H1 (cell line): ENCODE data around the gene PBX3. TPM values are rescaled to one million over a fixed set of nuclear protein-coding genes. Genes with fewer than 3 reads are reported as not detected.

Source experiments
- CBX8 ChIP-seq: fragments of 300-800, 300-1000 bp; sonication (generic); IDR thresholded peaks from 2 replicates; pipeline ENCODE4 v1.7.1; 2016; ENCODE audit warnings: low read depth, low read length, borderline replicate concordance
- RAD21 ChIP-seq, 2 experiments: IDR thresholded peaks in 1 of 2; conservative IDR thresholded peaks in 1 of 2; 2 replicates each; pipeline ENCODE4 v1.6.1; 2011; ENCODE audit warnings: low read depth in 2 of 2, low read length in 2 of 2, improper control_type of control experiment in 1 of 2, inconsistent platforms in 1 of 2, mild to moderate bottlenecking in 1 of 2, moderate library complexity in 1 of 2
- SUZ12 ChIP-seq: fragments of 200-600 bp; sonication (generic); IDR thresholded peaks from 2 replicates; pipeline ENCODE4 v1.6.1; 2012; ENCODE audit warnings: mild to moderate bottlenecking, inconsistent platforms, low read length, moderate library complexity, mixed read lengths
- polyA plus RNA-seq, 7 experiments: library from polyadenylated mRNA; depleted of rRNA in 3 of 7; stranded (reverse) in 5 of 7; unstranded in 2 of 7; fragments of >200 nt in 5 of 7; fragments of 200-250 nt in 2 of 7; gene quantifications; 1 replicate in 5 of 7; 2 replicates in 1 of 7; 4 replicates in 1 of 7; pipeline versions ENCODE4 v1.2.1 to v1.2.3, GENCODE V29; 2011 to 2013; ENCODE audit warnings: missing spikeins in 2 of 7, mixed read lengths in 2 of 7
- total RNA-seq: library from RNA; stranded (reverse); fragmentation: NEBNext Ultra II Directional; extraction: Animal tissue kit (Norgen Biotek cat#: 25700); gene quantifications from 2 replicates; pipeline ENCODE4 v1.2.1, GENCODE V29; 2021

PBX3 gene
- total and polyA plus RNA-seq, 2 of the 8 experiments (the other 6 are each of a cell fraction or from before 2014, with no cell fraction given) = 22.7 to 44.3 TPM

DNA sequence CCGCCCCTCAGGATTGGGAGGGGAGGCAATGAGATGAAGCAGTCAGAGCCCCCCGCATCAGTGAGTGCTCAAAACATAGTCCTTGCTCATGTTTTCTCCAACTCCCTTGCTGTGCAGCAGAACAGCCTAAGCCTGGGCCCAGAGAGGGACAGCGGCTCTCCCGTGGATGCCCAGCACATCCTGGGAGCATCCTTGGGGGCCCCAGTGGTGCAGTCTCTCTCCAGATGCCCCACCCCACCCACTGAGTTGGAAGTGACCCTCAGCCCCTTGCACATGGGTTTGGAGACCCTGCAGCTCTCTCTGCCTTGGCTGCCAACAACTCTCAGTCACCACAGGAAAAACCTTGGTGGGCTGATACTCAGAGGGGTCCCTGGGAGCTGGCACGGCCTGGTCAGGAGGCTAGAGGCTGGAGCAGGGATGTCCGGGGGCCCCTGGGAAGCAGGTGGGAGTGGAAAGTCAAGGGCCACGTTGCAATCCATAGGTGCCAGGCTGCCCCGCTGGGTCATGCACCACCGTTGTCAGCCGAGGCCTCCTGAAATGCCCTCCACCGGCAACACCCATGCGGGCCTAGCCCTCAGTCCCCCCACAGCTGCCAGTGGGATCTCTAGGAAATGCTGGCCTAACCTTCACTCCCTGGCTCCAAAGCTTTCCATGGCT, 242.5 kb downstream of the PBX3 start (continued):
- TF ChIP-seq SUZ12 (no peak), RAD21 (IDR thresholded peaks at IDR 0.05 in 1 of 2, conservative IDR thresholded peaks at IDR 0.05 in 1 of 2; ENCODE audit: low read depth in 2 of 2, low read length in 2 of 2) (no peak), CBX8 (no peak)
